Measurements from ENCODE around the gene USP6.
"Not testable (repeated sequence)": the region's sequence is repeated elsewhere in the genome, so short reads cannot be mapped to it uniquely, and the experiment has no call there.

Gene USP6

GRCh38 chr17:5115673-5116651, at the start of gene USP6:
Gene USP6 (plus strand): TSS chr17:5116032. CDS start chr17:5130368, 14,336 bp downstream.
- DNase-seq: no peak
- ATAC-seq: no peak

- ATAC-seq (no peak), DNase-seq (no peak)
Measured at GRCh38 chr17:5068236-5068635, 47.6 kb upstream of the USP6 start.

DNA sequence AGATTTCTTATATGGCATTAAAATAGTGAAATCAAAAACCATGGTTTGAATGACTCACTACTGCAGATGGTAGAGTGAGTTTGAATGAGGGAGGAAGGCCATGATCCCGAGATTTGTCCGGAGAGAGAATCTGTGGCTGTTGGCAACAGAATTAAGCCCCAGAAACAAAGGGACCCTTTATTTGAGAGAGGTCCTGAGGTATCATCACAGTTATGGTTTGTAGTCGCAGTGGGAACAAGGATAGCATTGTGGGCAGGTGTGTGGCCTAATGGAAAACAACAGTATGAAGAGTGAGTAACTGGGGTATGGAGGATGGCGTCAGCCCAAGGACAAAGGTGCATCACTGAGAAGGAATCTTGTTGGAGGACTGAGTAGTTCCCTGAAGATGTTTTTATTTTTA, 46.1 kb upstream of the USP6 start:
- ATAC-seq (no peak), DNase-seq (no peak)

- not testable (repeated sequence) for DNase-seq, ATAC-seq
Measured at GRCh38 chr17:5075472-5075871, 40.4 kb upstream of the USP6 start.

DNA sequence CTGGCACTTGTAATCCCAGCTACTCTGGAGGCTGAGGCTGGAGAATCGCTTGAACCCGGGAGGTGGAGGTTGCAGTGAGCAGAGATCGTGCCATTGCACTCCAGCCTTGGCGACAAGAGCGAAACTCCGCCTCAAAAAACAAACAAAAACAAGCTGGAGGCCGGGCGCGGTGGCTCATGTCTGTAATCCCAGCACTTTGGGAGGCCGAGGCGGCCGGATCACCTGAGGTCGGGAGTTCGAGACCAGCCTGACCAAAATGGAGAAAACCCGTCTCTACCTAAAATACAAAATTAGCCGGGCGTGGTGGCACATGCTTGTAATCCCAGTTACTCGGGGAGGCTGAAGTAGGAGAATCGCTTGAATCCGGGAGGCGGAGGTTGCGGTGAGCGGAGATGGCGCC, 38.6 kb upstream of the USP6 start:
- not testable (repeated sequence) for ATAC-seq, DNase-seq

- no peak for ATAC-seq
Measured at GRCh38 chr17:5077781-5078105, 38.1 kb upstream of the USP6 start.

DNA sequence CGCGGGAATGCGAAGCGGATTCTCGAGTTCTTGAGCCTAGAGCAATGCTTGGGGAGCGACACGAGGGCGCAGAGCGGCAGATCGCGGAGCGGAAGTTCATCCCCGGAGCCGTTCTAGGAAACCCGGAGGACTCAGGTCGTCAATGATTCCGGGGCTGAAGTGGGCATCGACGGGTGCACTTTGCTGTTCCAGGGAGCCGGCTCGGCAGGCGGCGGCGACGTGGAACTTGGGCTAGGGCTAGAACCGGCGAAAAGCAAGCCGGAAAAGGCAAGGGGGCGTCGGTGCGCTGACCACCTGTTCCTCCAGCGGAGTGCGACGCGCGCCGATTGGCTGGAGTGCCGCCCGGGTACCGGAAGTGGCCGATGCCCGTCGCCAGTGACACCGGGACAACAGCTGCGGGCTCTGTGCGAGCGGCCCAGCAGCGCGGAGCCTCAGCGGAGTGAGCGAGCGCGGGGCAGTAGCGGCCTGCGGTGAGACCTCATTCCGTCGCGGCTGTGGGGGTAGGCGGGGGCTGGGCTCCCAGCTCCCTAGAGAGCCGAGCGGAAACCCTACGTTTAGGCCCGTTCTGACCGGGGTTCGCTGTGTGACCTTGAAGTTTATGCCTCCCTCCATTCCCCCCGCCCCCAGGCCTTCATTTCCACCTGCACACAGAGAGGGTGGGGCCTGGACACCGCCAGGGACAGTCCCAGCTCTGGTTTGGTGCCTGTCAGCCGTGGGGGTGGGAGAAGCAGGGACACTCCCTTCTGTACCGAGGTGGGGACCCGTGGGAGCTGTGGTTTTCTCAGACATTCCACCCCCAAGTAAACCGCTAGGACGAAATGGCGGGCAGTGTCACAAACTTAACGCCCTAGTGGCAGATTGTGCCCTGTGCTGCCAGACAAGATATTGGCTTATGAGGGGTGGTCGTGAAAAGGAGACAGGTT, 37.5 kb upstream of the USP6 start, which contains the start of gene ZFP3:
TSS of gene ZFP3 (plus strand) at position 362 of the 923 bp plus-strand sequence. CDS start 13,038 bp downstream, outside the sequence.
- DNase-seq (peak; percentile 81), ATAC-seq (peak; percentile 90)

More at GRCh38 chr17:5077781-5078105, 38.1 kb upstream of the USP6 start:
- no peak for DNase-seq

DNA sequence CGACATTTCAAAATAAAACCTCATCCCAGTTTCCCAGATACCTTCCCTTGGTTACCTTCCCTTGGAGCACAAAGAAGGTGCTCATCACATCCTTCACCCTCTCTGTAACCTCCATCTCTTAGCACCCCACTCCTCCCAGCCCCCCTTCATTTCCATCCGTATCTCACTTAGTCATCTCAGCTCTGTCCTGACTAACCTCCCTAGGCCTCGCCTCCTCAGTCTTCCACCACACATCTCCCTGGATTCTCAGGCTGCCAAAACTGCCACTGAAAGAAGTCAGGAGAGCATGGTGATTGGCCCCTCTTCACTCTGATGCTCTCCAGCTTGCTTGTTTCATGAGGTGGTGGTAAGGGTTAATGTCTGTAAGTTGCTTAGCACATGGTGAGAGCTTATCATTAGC, 35.2 kb upstream of the USP6 start:
- ATAC-seq (no peak), DNase-seq (no peak)

DNA sequence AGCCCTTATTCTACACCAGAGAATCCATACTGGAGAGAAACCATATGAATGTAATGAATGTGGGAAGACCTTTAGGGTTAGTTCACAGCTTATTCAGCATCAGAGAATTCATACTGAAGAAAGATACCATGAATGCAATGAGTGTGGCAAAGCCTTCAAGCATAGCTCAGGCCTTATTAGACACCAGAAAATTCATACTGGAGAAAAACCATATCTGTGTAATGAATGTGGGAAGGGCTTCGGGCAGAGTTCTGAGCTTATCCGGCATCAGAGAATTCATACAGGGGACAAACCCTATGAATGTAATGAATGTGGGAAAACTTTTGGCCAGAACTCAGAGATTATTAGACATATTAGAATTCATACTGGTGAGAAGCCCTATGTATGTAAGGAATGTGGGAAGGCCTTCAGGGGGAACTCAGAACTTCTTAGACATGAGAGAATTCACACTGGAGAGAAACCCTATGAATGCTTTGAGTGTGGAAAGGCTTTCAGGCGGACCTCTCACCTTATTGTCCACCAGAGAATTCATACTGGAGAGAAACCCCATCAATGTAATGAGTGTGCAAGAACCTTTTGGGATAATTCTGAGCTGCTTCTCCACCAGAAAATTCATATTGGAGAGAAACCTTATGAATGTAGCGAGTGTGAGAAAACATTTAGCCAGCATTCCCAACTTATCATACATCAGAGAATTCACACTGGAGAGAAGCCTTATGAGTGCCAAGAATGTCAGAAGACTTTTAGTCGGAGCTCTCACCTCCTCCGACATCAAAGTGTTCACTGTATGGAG, 23.4 kb upstream of the USP6 start:
- ATAC-seq (no peak), DNase-seq (no peak)

GRCh38 chr17:5096731-5097100, 19.1 kb upstream of the USP6 start:
- DNase-seq (no peak), ATAC-seq (no peak)

GRCh38 chr17:5097101-5097834, 18.6 kb upstream of the USP6 start:
- ATAC-seq (no peak), DNase-seq (peak; percentile 28)

- no peak for DNase-seq
Measured at GRCh38 chr17:5099271-5099670, 16.6 kb upstream of the USP6 start.

DNA sequence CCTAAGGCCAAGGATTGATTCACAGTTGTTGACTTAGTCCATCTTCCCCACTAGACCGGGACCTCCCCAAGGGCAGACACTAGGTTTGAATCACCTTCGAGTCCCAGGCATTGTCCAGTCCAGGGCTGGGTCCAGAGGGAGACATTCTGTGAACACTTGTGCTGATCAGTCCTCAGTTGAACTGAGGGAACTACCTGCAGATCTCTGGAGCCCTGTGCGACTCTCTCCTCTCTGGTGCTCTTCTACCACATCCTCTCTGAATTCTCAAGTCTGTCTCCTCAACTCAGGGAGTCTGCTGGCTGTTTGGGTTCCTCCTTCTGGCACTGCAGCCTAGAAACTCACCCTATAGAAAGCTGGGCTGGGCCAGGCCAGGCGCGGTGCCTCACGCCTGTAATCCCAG, 15.0 kb upstream of the USP6 start:
- DNase-seq: no peak
- no peak for ATAC-seq

More at GRCh38 chr17:5099271-5099670, 16.6 kb upstream of the USP6 start:
- no peak for ATAC-seq

GRCh38 chr17:5110816-5111215, 5.0 kb upstream of the USP6 start:
- ATAC-seq (no peak), DNase-seq (no peak)

- ATAC-seq (peak; percentile 95), DNase-seq (peak; percentile 95)
Measured at GRCh38 chr17:5111402-5112204, 4.2 kb upstream of the USP6 start, which contains the start of gene ZNF232. Gene ZNF232 (minus strand): TSS chr17:5111878. CDS start chr17:5111822, 56 bp downstream.

DNA sequence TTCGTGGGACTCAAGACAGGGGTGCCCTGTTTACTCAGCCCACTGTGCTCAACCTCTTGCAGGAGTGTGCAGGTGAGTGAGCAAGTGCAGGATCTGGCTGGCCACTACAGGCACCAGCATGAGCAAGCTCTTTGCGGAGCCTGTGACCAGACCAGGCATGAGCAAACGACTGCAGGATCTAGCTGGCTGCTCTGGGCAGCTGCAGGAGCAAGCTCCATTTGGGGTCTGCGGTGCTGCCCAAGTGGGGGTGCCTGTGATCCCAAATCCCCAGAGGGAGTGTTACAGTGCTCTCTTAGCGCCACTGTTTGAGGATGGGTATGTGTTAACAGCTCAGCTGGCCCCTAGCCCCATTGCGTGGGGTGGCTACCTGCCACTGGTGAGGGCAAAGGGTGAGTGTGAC, 2.4 kb downstream of the USP6 start:
- DNase-seq: no peak
- ATAC-seq: no peak

GRCh38 chr17:5120036-5120435, 4.2 kb downstream of the USP6 start:
- no peak for ATAC-seq
- DNase-seq: no peak

DNA sequence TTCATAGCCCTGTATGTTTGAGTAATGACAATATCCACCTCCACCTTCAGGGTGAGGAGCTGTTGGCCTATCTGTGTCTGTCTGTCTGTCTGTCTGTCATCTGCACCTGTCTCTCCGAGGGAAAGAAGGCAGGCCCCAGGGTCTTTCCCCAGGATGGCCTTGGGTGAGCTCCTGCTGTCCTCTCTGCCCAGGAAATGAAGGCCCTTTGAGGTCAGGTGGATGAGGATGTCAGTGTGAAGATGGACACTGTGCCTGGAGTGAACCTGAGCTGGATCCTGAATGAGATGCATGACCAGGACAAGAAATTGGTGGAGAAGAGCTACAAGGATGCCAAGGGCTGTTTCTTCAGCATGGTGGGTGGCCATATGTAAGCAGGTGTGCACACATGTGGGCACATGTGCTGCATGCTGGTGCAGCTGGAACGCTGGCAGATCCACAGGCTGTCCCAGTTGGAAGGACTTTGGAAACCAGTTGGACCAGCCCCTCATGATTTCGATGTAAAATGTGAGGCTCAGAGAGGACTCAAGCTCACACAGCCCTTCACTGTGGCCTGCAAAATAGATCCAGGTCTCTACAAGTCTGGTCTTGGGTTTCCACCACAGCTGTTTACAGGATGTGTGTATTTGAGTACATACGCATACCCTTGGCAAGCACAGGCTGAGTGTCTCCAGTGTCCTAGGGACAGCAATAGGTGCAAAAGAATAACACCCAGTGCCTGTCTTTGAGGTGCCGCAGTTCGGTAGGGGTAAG, 4.8 kb downstream of the USP6 start:
- ATAC-seq, DNase-seq: not testable (repeated sequence)

DNA sequence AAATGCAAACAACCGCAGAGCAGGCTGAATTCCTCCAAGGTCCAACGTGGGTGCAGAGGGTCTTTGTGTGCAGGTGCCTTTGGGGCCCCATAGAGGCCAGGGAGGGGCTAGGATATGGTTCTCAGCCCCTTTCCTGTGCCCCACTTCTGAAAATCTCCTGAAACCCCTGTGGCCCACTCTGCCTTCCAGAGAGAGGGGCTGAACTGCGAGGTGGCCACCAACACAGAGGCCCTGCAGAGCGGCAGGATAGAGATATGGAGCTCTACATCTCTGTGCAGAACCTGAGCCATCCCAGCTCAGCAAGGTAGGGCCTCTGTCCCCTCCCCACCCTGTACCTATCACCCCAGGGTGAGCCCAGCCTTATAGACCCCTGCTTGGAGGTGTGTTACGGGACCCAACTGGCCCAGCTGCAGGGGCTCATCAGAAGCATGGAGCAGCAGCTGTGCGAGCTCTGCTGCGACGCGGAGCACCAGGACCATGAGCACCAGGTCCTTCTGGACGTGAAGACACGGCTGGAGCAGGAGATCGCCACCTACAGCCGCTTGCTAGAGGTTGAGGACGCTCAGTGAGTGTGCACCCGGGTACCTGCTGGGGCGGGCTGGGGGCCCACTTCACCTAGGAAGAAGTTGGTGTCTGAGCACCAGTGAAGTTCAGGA, 5.5 kb downstream of the USP6 start:
- DNase-seq (no peak), ATAC-seq (no peak)
